Cardiac muscle cell (in vitro differentiated cells and primary cell): ENCODE results near the gene ERP27. TPM values are rescaled to one million over a fixed set of nuclear protein-coding genes. Genes with fewer than 3 reads are reported as not detected.

Experiments
- DNase-seq, 2 donors: peaks; one replicate each; pipeline versions ENCODE4 v3.0.0 to v3.0.0-alpha.2; 2010 to 2017; ENCODE audit warnings: low read depth in 1 of 2, low spot score in 1 of 2
- H3K27ac ChIP-seq: fragments of 200-600 bp; sonication (generic); 2 replicates; pipeline ENCODE4 v1.5.1; 2016
- H3K27me3 ChIP-seq: fragments of 200-600 bp; sonication (generic); 2 replicates; pipeline ENCODE4 v1.6.0; 2016; ENCODE audit warnings: control low read depth
- H3K36me3 ChIP-seq: fragments of 200-600 bp; sonication (generic); 2 replicates; pipeline ENCODE4 v1.5.1; 2016; ENCODE audit warnings: control low read depth
- H3K4me1 ChIP-seq: fragments of 200-600 bp; sonication (generic); 2 replicates; pipeline ENCODE4 v1.8.1; 2017; ENCODE audit warnings: low read depth, mild to moderate bottlenecking, mixed run types
- H3K4me3 ChIP-seq: fragments of 200-600 bp; sonication (generic); 2 replicates; pipeline ENCODE4 v1.5.1; 2016; ENCODE audit warnings: mild to moderate bottlenecking
- H3K9me3 ChIP-seq: fragments of 200-600 bp; sonication (generic); 2 replicates; pipeline ENCODE4 v1.5.1; 2017; ENCODE audit warnings: low read depth, mild to moderate bottlenecking, control low read depth
- polyA plus RNA-seq: library from polyadenylated mRNA; unstranded; fragments of >200 nt; fragmentation: Nextera tagmentation; extraction: Ambion mirVana; gene quantifications from 2 replicates; pipeline ENCODE4 v1.2.1, GENCODE V29; 2016
- total RNA-seq: library from RNA; depleted of rRNA; stranded (reverse); fragments of >200 nt; gene quantifications from 2 replicates; pipeline ENCODE4 v1.2.3, GENCODE V29; 2016
- TF ChIP-seq, protein P1 (sequence below): IDR thresholded peaks from 2 replicates; pipeline ENCODE4 v1.5.1; 2012; ENCODE audit warnings: low read depth, mild to moderate bottlenecking, low read length

ERP27 gene
- total and polyA plus RNA-seq, 2 experiments from 2014 or later = not detected

DNA sequence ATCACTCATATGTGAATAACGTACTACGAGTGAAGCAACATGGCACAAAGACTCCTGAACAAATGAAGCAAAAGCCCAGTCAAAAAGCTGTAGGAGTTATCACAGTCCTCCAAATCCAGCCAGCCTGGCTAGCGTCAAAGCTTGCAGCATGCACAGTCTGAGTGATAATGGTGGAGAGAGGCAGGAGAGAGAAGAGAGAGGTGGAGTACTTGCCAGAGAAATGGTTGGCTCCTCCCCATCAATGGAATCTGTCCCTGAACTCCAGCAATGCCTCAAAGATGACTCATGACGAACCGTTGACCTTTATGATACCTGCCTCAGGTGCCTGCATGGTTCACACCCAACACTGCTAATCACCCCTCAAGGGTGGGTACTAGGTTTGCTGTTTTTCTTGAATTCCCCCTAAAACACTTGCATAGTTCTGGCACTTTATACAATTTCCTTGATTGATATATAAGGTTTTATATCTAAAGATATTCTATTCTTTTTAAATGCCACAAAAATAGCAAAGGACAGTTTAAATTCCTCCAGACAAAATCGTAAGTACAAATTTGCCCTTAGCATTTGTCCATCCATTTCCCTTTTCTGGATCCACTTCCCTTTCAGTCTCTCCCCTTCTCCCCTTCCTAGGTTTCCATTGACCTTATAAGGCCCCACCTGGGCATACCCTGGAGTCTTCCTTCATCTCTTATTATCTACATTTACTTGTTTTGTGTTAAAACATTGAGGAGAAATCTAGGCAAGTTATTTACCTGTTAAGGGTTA, 12.8 kb upstream of the ERP27 start:
- peak; percentile 69 to 75 for DNase-seq

DNA sequence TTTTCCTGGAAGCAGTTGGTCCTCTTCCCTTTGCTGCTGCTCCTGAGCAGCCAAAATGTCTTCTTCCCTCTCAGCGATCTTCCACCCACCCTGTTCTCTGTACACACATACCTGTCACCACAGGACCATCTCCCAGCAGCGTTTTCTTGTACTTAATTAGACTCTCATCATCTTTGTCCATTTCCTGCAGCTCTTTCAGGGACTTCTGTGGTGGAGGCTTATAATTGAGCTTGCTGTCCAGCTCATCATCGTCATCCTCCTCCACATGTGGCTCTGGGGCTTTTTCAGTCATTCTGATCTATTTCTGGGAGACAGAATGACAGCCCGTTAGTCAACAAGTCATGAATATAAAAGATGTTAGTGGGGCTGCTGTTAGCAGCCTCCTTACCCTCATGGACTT, 12.1 kb upstream of the ERP27 start:
- H3K9me3 ChIP-seq = no peaks in the 10 kb centered on the region
- no peak overlapping the region for H3K4me3 ChIP-seq
- no peaks in the 10 kb centered on the region for H3K27me3 ChIP-seq
- no peak overlapping the region for H3K27ac ChIP-seq
- H3K4me1 ChIP-seq = peaks cover 26% of the 10 kb centered on the region
- no peaks in the 10 kb centered on the region for H3K36me3 ChIP-seq
- TF ChIP-seq, protein P1, sequence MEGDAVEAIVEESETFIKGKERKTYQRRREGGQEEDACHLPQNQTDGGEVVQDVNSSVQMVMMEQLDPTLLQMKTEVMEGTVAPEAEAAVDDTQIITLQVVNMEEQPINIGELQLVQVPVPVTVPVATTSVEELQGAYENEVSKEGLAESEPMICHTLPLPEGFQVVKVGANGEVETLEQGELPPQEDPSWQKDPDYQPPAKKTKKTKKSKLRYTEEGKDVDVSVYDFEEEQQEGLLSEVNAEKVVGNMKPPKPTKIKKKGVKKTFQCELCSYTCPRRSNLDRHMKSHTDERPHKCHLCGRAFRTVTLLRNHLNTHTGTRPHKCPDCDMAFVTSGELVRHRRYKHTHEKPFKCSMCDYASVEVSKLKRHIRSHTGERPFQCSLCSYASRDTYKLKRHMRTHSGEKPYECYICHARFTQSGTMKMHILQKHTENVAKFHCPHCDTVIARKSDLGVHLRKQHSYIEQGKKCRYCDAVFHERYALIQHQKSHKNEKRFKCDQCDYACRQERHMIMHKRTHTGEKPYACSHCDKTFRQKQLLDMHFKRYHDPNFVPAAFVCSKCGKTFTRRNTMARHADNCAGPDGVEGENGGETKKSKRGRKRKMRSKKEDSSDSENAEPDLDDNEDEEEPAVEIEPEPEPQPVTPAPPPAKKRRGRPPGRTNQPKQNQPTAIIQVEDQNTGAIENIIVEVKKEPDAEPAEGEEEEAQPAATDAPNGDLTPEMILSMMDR = no peak
- DNase-seq = no peak

More for the DNA sequence above, 12.8 kb upstream of the ERP27 start:
- Histone ChIP-seq H3K36me3 (no peaks in the 10 kb centered on the region), H3K9me3 (no peaks in the 10 kb centered on the region), H3K27ac (no peak overlapping the region), H3K4me3 (no peak overlapping the region), H3K27me3 (no peaks in the 10 kb centered on the region), H3K4me1 (peaks cover 26% of the 10 kb centered on the region)
- TF ChIP-seq, protein P1 = no peak

DNA sequence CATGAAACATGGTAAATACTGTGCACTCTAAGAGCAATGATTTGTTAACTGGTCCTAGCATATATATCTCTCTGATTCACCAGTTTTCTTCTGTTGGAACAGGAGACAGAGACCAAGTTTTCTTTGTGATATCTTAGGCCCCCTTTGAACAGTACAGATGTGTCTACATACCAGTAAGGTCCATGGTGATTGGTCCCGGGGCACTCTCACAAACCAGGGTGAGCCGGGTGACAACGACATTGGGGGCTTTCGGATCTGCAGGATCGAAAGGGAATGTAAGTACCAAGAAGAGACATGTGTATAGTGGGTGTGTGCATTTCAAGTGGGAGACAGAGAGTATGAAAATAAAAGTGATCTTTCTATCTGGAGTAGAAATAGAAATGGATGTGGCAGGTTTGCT, 11.3 kb upstream of the ERP27 start:
- peaks cover 26% of the 10 kb centered on the region for H3K4me1 ChIP-seq
- no peaks in the 10 kb centered on the region for H3K9me3 ChIP-seq
- peak overlapping the region; percentile 68 for H3K27ac ChIP-seq
- H3K36me3 ChIP-seq = no peaks in the 10 kb centered on the region
- no peak overlapping the region for H3K4me3 ChIP-seq
- TF ChIP-seq, protein P1 = no peak
- H3K27me3 ChIP-seq = no peaks in the 10 kb centered on the region
- DNase-seq = no peak

DNA sequence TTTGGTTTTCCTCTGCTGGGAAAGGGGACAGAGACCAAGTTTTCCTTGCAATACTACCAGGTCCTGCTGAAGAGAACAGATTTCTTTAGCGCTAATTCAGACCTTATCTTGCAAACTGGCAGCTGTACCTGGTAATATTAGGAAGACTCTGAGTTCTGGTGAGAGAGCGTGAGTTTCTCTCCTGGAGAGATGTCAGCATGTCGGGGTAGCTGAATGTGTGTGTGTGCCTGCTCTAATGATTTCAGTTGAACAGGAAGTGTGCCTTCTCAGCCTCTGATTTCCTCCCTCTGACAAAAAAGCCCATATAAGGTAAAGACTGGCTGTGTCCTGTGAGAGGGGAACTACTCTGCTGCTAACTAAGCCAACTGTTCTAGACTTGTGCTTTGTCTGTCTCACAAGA, 10.3 kb upstream of the ERP27 start:
- DNase-seq = peak; percentile 53 to 96
- Histone ChIP-seq H3K9me3 (no peaks in the 10 kb centered on the region), H3K36me3 (no peaks in the 10 kb centered on the region), H3K27me3 (no peaks in the 10 kb centered on the region), H3K4me3 (no peak overlapping the region), H3K27ac (peak overlapping the region; percentile 68), H3K4me1 (peaks cover 26% of the 10 kb centered on the region)
- TF ChIP-seq, protein P1 = no peak

DNA sequence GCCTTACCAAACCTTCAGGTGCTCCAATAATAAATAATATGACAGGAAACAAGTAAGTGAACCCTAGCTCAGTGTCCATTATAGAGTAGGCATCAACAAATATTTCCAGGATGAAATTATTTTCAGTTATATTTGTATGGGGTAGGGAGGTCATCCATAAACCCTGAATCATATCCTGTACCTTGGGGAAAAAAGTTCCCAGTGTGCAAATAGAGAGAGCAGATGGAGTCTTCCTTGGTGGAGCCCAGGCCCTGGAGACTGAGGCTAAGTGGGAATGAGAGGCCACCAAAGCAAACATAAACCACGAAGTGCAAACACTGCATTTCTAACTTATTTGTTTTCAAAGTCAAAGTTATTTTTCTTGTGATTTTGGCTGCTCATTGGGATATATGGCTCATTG, 8.5 kb upstream of the ERP27 start:
- peaks cover 26% of the 10 kb centered on the region for H3K4me1 ChIP-seq
- DNase-seq = no peak
- H3K36me3 ChIP-seq = no peaks in the 10 kb centered on the region
- no peaks in the 10 kb centered on the region for H3K9me3 ChIP-seq
- H3K4me3 ChIP-seq = no peak overlapping the region
- no peaks in the 10 kb centered on the region for H3K27me3 ChIP-seq
- TF ChIP-seq, protein P1 = no peak
- H3K27ac ChIP-seq = no peak overlapping the region
